Measurements from ENCODE around the gene HEATR5A. TPM values are rescaled to one million over a fixed set of nuclear protein-coding genes. Genes with fewer than 3 reads are reported as not detected.

The HEATR5A gene
- total RNA-seq, 3 donors from 2014 or later: 53.3 to 80.0 (median 56.8) TPM

DNA sequence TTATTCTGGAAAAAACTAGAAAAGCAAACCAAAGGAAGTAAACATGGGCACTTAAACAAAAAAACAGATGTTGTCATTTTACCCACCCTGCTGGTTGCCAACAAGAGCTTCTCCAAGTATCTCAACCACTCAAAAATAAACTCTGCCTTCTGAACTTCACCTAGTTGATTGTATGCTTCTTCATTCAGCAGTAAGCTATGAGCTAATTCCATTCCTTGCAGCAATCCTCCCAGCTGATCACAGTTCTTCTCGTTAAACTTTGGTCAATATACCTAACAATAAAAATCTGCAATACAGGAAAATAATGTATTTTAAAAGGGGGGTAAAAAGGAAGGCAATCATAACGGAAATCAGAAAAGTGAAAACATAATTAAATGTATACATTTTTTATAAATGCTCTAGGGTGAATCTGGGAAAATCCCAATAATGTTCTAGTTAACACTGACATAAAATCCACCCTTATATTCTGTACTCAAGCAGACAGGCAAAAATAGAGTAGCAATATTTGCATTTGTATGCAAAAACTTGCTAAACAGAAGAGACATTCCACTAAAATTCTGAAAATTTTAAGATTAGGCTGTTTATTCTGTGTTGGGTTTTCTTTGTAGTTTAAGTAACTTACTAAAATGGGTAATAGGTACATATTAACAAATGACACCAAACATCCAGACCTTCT, 17.4 kb downstream of the HEATR5A start:
- Histone ChIP-seq H3K4me3 (peak overlapping the region; percentile 2), H3K36me3 (ENCODE audit: low read depth) (no peaks in the 10 kb centered on the region), H3K9me3 (no peaks in the 10 kb centered on the region), H3K4me1 (ENCODE audit: low read depth) (peaks cover 24% of the 10 kb centered on the region)
- DNase-seq (no peak), ATAC-seq (peak; percentile 70)
- TF ChIP-seq, protein P1, sequence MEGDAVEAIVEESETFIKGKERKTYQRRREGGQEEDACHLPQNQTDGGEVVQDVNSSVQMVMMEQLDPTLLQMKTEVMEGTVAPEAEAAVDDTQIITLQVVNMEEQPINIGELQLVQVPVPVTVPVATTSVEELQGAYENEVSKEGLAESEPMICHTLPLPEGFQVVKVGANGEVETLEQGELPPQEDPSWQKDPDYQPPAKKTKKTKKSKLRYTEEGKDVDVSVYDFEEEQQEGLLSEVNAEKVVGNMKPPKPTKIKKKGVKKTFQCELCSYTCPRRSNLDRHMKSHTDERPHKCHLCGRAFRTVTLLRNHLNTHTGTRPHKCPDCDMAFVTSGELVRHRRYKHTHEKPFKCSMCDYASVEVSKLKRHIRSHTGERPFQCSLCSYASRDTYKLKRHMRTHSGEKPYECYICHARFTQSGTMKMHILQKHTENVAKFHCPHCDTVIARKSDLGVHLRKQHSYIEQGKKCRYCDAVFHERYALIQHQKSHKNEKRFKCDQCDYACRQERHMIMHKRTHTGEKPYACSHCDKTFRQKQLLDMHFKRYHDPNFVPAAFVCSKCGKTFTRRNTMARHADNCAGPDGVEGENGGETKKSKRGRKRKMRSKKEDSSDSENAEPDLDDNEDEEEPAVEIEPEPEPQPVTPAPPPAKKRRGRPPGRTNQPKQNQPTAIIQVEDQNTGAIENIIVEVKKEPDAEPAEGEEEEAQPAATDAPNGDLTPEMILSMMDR (IDR thresholded peaks at IDR 0.05): no peak
- intact Hi-C loops (cut with DNase I, micrococcal nuclease): no loop called here

DNA sequence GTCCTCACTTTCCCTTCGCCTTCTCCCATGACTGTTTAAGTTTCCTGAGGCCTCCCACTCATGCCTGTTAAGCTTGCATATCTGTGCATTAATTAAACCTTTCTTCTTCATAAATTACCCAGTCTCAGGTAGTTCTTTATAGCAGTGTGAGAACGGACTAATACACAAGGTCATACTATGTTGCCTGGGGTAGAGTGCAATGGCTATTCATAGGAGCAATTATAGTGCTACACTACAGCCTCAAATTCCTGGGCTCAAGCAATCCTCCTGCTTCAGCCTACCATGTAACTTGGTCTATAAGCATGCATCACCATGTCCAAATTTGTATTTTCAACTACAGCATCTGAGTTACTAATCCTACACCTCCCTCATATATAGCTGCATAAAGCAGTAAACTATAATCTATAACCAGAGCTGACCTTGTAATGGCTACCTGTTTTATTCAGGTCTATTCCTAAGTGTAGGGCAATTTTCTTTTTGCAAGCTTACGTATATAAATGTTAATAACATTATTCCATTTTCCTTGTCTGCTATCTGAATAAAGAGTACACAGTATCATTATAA, 18.9 kb downstream of the HEATR5A start:
- no peak overlapping the region for H3K4me3 ChIP-seq
- TF ChIP-seq, protein P1 (IDR thresholded peaks at IDR 0.05): no peak
- DNase-seq: no peak
- H3K9me3 ChIP-seq: no peaks in the 10 kb centered on the region
- peaks cover 24% of the 10 kb centered on the region for H3K4me1 ChIP-seq (ENCODE audit: low read depth)
- H3K36me3 ChIP-seq (ENCODE audit: low read depth): no peaks in the 10 kb centered on the region
- ATAC-seq: peak; percentile 77
- intact Hi-C loops (cut with DNase I, micrococcal nuclease): no loop called here

DNA sequence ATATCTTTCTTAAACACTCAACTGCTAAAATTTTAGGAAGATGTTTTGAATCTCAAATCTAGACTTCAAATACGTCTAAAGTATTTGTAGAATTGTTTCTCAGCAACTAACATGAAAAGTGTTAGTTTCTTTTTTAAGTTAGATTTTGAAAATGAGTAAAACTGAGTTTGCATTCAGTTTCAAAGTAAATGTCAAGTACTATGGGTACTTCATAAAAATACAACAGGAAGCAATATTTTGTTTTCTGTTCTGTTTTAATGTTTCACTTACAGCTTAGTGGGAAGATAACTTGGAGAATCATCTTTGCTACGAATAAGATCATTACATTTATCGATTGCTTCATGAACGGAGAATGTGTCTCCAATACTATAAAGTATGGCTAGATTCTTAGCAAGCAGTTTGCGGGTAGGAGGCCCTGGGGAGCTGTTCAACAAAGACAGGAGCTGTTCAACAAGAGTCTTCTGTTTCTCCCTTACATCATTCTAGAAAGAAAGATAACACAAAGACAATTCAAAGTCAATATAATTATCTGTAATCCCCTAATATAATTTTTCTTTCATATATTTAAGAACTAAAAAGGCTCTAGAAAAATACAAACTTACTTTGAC, 20.2 kb downstream of the HEATR5A start:
- TF ChIP-seq, protein P1 (IDR thresholded peaks at IDR 0.05): no peak
- Histone ChIP-seq H3K4me1 (ENCODE audit: low read depth) (peaks cover 23% of the 10 kb centered on the region), H3K36me3 (ENCODE audit: low read depth) (no peaks in the 10 kb centered on the region), H3K4me3 (no peak overlapping the region), H3K9me3 (no peaks in the 10 kb centered on the region)
- DNase-seq (no peak), ATAC-seq (no peak)
- intact Hi-C loops (cut with DNase I, micrococcal nuclease): no loop called here

DNA sequence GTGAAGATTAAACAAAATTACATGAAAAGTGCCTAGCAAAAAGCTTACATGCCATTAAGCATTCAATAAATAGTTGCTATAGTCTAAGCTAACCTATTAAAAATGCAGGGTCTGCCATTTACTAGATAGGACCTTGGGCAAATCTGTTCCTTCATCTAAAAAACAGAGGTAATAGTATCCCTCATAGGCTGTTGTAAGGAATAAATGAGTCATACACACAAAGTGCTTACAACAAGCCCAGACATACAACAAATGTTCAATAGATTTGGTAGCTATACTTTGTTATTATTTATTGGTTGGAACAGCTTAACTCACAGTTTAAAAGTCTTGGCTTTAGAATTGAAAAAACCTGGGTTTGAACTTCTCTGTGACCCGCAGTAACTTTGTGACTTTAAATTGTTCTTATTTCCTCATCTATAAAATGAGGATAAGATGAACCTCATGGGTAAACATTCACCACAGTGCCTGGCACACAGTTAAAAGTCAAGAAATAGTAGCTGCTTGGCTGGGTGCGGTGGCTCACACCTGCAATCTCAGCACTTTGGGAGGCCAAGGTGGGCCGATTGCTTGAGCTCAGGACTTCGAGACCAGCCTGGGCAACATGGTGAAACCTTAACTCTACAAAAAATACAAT, 24.7 kb downstream of the HEATR5A start:
- TF ChIP-seq, protein P1 (IDR thresholded peaks at IDR 0.05): no peak
- H3K4me1 ChIP-seq (ENCODE audit: low read depth): peaks cover 4% of the 10 kb centered on the region
- H3K36me3 ChIP-seq (ENCODE audit: low read depth): no peaks in the 10 kb centered on the region
- intact Hi-C loops (cut with DNase I, micrococcal nuclease): no loop called here
- ATAC-seq (peak; percentile 86), DNase-seq (peak in 1 of 3 donors; percentile 38)
- H3K4me3 ChIP-seq: no peak overlapping the region
- no peaks in the 10 kb centered on the region for H3K9me3 ChIP-seq

DNA sequence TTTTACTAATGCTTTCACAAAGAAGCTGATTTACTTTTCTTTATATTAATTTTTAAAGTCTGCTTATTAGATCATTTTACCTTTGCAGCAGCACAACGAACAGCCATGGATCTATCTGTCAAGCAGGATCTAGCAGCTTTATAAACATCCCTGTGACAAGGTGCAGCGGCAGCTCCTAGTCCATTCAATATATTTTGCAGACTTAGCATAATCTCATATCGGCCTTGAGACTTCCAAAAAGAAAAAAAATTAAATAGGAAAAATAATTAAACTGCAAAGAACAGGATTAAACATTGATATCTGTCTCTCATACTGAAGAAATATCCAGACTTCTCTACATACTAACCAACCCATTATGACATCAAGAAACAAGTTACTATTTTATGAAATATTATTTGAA, 25.2 kb downstream of the HEATR5A start:
- ATAC-seq (no peak), DNase-seq (no peak)
- TF ChIP-seq, protein P1 (IDR thresholded peaks at IDR 0.05): no peak
- Histone ChIP-seq H3K4me1 (ENCODE audit: low read depth) (peaks cover 4% of the 10 kb centered on the region), H3K9me3 (no peaks in the 10 kb centered on the region), H3K4me3 (no peak overlapping the region), H3K36me3 (ENCODE audit: low read depth) (no peaks in the 10 kb centered on the region)
- intact Hi-C loops (cut with DNase I, micrococcal nuclease): no loop called here

Data from mucosa of descending colon (tissue), 3 donors.